CD14-positive monocyte (primary cell): ENCODE measurements around the gene ERCC1. TPM values are rescaled to one million over a fixed set of nuclear protein-coding genes. Genes with fewer than 3 reads are reported as not detected.

Source experiments
- DNase-seq, 3 donors: peaks; one replicate each; pipeline ENCODE4 v3.0.0-alpha.2; 2011 to 2022
- H2AFZ ChIP-seq: 2 replicates; pipeline ENCODE4 v1.6.0; 2012; ENCODE audit warnings: mild to moderate bottlenecking, low read depth, low read length, inconsistent platforms; ENCODE audit not compliant: insufficient read depth, poor library complexity, severe bottlenecking
- H3K27ac ChIP-seq, 2 donors: 1 replicate in 1 of 2; 2 replicates in 1 of 2; pipeline ENCODE4 v1.5.1; 2012 to 2013; ENCODE audit warnings: low read length in 2 of 2, control low read depth in 1 of 2, inconsistent platforms in 1 of 2, low read depth in 1 of 2, mild to moderate bottlenecking in 1 of 2
- H3K27me3 ChIP-seq, 2 donors: one replicate each; pipeline versions ENCODE4 v1.6.0 to v1.6.1; 2011 to 2013; ENCODE audit warnings: low read length in 2 of 2; ENCODE audit not compliant: control insufficient read depth in 2 of 2, insufficient read depth in 2 of 2
- H3K36me3 ChIP-seq, 2 donors: replicated peaks in 1 of 2; 1 replicate in 1 of 2; 2 replicates in 1 of 2; pipeline versions ENCODE4 v1.5.1 to v1.6.1; 2012 to 2013; ENCODE audit warnings: low read length in 2 of 2, control low read depth in 1 of 2, inconsistent platforms in 1 of 2, mild to moderate bottlenecking in 1 of 2; ENCODE audit not compliant: insufficient read depth in 2 of 2, control insufficient read depth in 1 of 2
- H3K4me1 ChIP-seq, 2 donors: 1 replicate in 1 of 2; 2 replicates in 1 of 2; pipeline versions ENCODE4 v1.5.1 to v1.6.1; 2012 to 2013; ENCODE audit warnings: low read length in 2 of 2, control low read depth in 1 of 2, inconsistent platforms in 1 of 2, mild to moderate bottlenecking in 1 of 2, moderate library complexity in 1 of 2; ENCODE audit not compliant: insufficient read depth in 2 of 2, control insufficient read depth in 1 of 2
- H3K4me2 ChIP-seq: replicated peaks from 2 replicates; pipeline ENCODE3; 2012; ENCODE audit warnings: low read length, moderate library complexity, mild to moderate bottlenecking; ENCODE audit not compliant: poor library complexity, severe bottlenecking; ENCODE audit errors: extremely low read depth
- H3K4me3 ChIP-seq, 3 experiments: fragments of 200-600 bp in 1 of 3; sonication (generic) in 1 of 3; replicated peaks in 1 of 3; 1 replicate in 2 of 3; 2 replicates in 1 of 3; pipeline ENCODE4 v1.5.1; 2011 to 2013; ENCODE audit warnings: low read length in 3 of 3, mild to moderate bottlenecking in 3 of 3, control low read depth in 2 of 3, low read depth in 2 of 3, inconsistent platforms in 1 of 3, moderate library complexity in 1 of 3
- H3K79me2 ChIP-seq: 2 replicates; pipeline ENCODE4 v1.6.0; 2012; ENCODE audit warnings: mild to moderate bottlenecking, control low read depth, inconsistent platforms, low read length, moderate library complexity; ENCODE audit not compliant: insufficient read depth
- H3K9ac ChIP-seq: 2 replicates; pipeline ENCODE4 v1.6.0; 2017; ENCODE audit warnings: low read length, mild to moderate bottlenecking; ENCODE audit not compliant: insufficient read depth, poor library complexity, severe bottlenecking
- H3K9me3 ChIP-seq, 2 donors: replicated peaks in 1 of 2; 1 replicate in 1 of 2; 2 replicates in 1 of 2; pipeline versions ENCODE4 v1.5.1 to v1.6.1; 2012 to 2013; ENCODE audit warnings: low read length in 2 of 2, control low read depth in 1 of 2; ENCODE audit not compliant: control insufficient read depth in 1 of 2, insufficient read depth in 1 of 2
- H4K20me1 ChIP-seq: 2 replicates; pipeline ENCODE4 v1.6.0; 2012; ENCODE audit warnings: mild to moderate bottlenecking, low read length, control low read depth, moderate library complexity; ENCODE audit not compliant: insufficient read depth
- H3K27ac Mint-ChIP-seq, 7 donors: one replicate each; pipeline ENCODE4 v1.8.0; 2020; ENCODE audit warnings: mild to moderate bottlenecking in 7 of 7, mixed read lengths in 7 of 7, moderate library complexity in 6 of 7, inconsistent platforms in 2 of 7
- H3K27me3 Mint-ChIP-seq, 3 donors: one replicate each; pipeline ENCODE4 v1.8.0; 2021 to 2022; ENCODE audit warnings: low read depth in 3 of 3, mild to moderate bottlenecking in 3 of 3, mixed read lengths in 3 of 3, moderate library complexity in 3 of 3, inconsistent platforms in 1 of 3
- H3K36me3 Mint-ChIP-seq, 2 donors: one replicate each; pipeline ENCODE4 v1.8.0; 2020; ENCODE audit warnings: mixed read lengths in 2 of 2, inconsistent platforms in 1 of 2, mild to moderate bottlenecking in 1 of 2
- H3K4me1 Mint-ChIP-seq: one replicate; pipeline ENCODE4 v1.8.0; 2020; ENCODE audit warnings: mild to moderate bottlenecking, mixed read lengths
- H3K4me3 Mint-ChIP-seq, 2 donors: one replicate each; pipeline ENCODE4 v1.8.0; 2020; ENCODE audit warnings: mild to moderate bottlenecking in 2 of 2, mixed read lengths in 2 of 2, moderate library complexity in 1 of 2
- H3K9me3 Mint-ChIP-seq, 7 donors: one replicate each; pipeline ENCODE4 v1.8.0; 2020 to 2022; ENCODE audit warnings: mixed read lengths in 7 of 7, mild to moderate bottlenecking in 6 of 7, moderate library complexity in 6 of 7, inconsistent platforms in 2 of 7
- WGBS: methylation state at CpG from one replicate; pipeline ENCODE4 v1.1.5; 2013; ENCODE audit warnings: missing lambda C conversion rate; ENCODE audit not compliant: insufficient coverage; 5-methylcytosine and 5-hydroxymethylcytosine counted together
- intact Hi-C, 2 donors: fragments of 100-400 bp; cut with micrococcal nuclease; formaldehyde crosslinking; loops; one replicate each; pipeline versions ENCODE4 v1.15.0 to v1.15.1; 2023
- polyA plus RNA-seq, 3 donors: library from polyadenylated mRNA; depleted of rRNA in 1 of 3; unstranded in 2 of 3; stranded (reverse) in 1 of 3; fragments of 300-500 nt in 2 of 3; fragments of >200 nt in 1 of 3; fragmentation: Illumina TruSeq in 2 of 3; gene quantifications; 1 replicate in 2 of 3; 2 replicates in 1 of 3; pipeline ENCODE4 v1.2.3, GENCODE V29; 2012 to 2021
- TF ChIP-seq, protein P1 (sequence below): fragments of 200-600 bp; IDR thresholded peaks from one replicate; pipeline ENCODE4 v1.8.0; 2022; ENCODE audit warnings: antibody characterized with exemption, mild to moderate bottlenecking

ERCC1 gene
- polyA plus RNA-seq, 3 donors = 62.2 to 78.2 (median 74.6) TPM

GRCh38 chr19:45391871-45392665 is 31.6 kb downstream of the ERCC1 start:
- H3K4me1 Mint-ChIP-seq = peaks cover 10% of the 10 kb centered on the region
- H3K9me3 Mint-ChIP-seq = peaks cover 0 to 4% (median 0%) of the 10 kb centered on the region in 7 donors
- Histone ChIP-seq H3K4me2 (no peak overlapping the region), H3K9me3 (no peaks in the 10 kb centered on the region), H3K9ac (no peak overlapping the region), H3K27ac (no peak overlapping the region), H3K4me3 (no peak overlapping the region), H2AFZ (no peak overlapping the region), H3K36me3 (no peaks in the 10 kb centered on the region), H4K20me1 (no peaks in the 10 kb centered on the region), H3K79me2 (no peaks in the 10 kb centered on the region), H3K27me3 (peaks cover 18 to 28% of the 10 kb centered on the region in 2 donors), H3K4me1 (peaks cover 5% of the 10 kb centered on the region in 2 donors)
- peaks cover 39 to 46% (median 43%) of the 10 kb centered on the region in 3 donors for H3K27me3 Mint-ChIP-seq
- no peak overlapping the region for H3K4me3 Mint-ChIP-seq
- TF ChIP-seq, protein P1, sequence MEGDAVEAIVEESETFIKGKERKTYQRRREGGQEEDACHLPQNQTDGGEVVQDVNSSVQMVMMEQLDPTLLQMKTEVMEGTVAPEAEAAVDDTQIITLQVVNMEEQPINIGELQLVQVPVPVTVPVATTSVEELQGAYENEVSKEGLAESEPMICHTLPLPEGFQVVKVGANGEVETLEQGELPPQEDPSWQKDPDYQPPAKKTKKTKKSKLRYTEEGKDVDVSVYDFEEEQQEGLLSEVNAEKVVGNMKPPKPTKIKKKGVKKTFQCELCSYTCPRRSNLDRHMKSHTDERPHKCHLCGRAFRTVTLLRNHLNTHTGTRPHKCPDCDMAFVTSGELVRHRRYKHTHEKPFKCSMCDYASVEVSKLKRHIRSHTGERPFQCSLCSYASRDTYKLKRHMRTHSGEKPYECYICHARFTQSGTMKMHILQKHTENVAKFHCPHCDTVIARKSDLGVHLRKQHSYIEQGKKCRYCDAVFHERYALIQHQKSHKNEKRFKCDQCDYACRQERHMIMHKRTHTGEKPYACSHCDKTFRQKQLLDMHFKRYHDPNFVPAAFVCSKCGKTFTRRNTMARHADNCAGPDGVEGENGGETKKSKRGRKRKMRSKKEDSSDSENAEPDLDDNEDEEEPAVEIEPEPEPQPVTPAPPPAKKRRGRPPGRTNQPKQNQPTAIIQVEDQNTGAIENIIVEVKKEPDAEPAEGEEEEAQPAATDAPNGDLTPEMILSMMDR = no peak
- H3K36me3 Mint-ChIP-seq = no peaks in the 10 kb centered on the region
- peak overlapping the region in 1 of 7 donors; percentile 25 for H3K27ac Mint-ChIP-seq
- DNase-seq = no peak
- intact Hi-C loops = no loop called here
- WGBS = 96% methylated on average over 14 of the region's 21 CpGs

GRCh38 chr19:45391346-45391745 is 32.4 kb downstream of the ERCC1 start:
- Mint-ChIP-seq H3K4me3 (peak overlapping the region in 1 of 2 donors; percentile 76), H3K4me1 (peaks cover 10% of the 10 kb centered on the region), H3K27ac (peak overlapping the region in 1 of 7 donors; percentile 25), H3K9me3 (peaks cover 0 to 3% (median 1%) of the 10 kb centered on the region in 7 donors), H3K36me3 (no peaks in the 10 kb centered on the region), H3K27me3 (peaks cover 42 to 47% (median 43%) of the 10 kb centered on the region in 3 donors)
- peak overlapping the region; percentile 47 for H2AFZ ChIP-seq
- no peak for DNase-seq
- H3K4me3 ChIP-seq = no peak overlapping the region
- 83% methylated on average over 3 of the region's 3 CpGs for WGBS
- H4K20me1 ChIP-seq = no peaks in the 10 kb centered on the region
- no peaks in the 10 kb centered on the region for H3K36me3 ChIP-seq
- intact Hi-C loops = no loop called here
- H3K27me3 ChIP-seq = peaks cover 18 to 30% of the 10 kb centered on the region in 2 donors
- TF ChIP-seq, protein P1 = no peak
- no peak overlapping the region for H3K4me2 ChIP-seq
- H3K79me2 ChIP-seq = no peaks in the 10 kb centered on the region
- H3K27ac ChIP-seq = no peak overlapping the region
- H3K4me1 ChIP-seq = peaks cover 5% of the 10 kb centered on the region in 2 donors
- no peaks in the 10 kb centered on the region for H3K9me3 ChIP-seq
- H3K9ac ChIP-seq = no peak overlapping the region
